GM23248 (cell line): ENCODE data around the gene EMC6. TPM values are rescaled to one million over a fixed set of nuclear protein-coding genes. Genes with fewer than 3 reads are reported as not detected.

Source experiments
- DNase-seq: peaks from one replicate; pipeline ENCODE4 v3.0.0-alpha.2; 2015
- H2AFZ ChIP-seq: fragments of 200-600 bp; sonication (generic); 2 replicates; pipeline ENCODE4 v1.6.1; 2016; ENCODE audit warnings: antibody characterized with exemption
- H3F3A ChIP-seq: fragments of 200-600 bp; sonication (generic); 2 replicates; pipeline ENCODE4 v1.6.1; 2016; ENCODE audit warnings: mild to moderate bottlenecking, antibody characterized with exemption, mixed run types; ENCODE audit not compliant: insufficient read depth
- H3K27ac ChIP-seq: fragments of 200-600 bp; sonication (generic); 2 replicates; pipeline ENCODE4 v1.5.1; 2016; ENCODE audit warnings: mild to moderate bottlenecking
- H3K27me3 ChIP-seq: fragments of 200-600 bp; sonication (generic); replicated peaks from 2 replicates; pipeline ENCODE4 v1.6.1; 2016; ENCODE audit warnings: mild to moderate bottlenecking; ENCODE audit not compliant: insufficient read depth
- H3K36me3 ChIP-seq: fragments of 200-600 bp; sonication (generic); 2 replicates; pipeline ENCODE4 v1.6.1; 2016; ENCODE audit warnings: low read depth, mild to moderate bottlenecking
- H3K4me1 ChIP-seq: fragments of 200-600 bp; sonication (generic); 2 replicates; pipeline ENCODE4 v1.6.1; 2016; ENCODE audit warnings: mild to moderate bottlenecking; ENCODE audit not compliant: insufficient read depth
- H3K4me2 ChIP-seq: fragments of 200-600 bp; sonication (generic); one replicate; pipeline ENCODE4 v1.6.1; 2016; ENCODE audit warnings: mild to moderate bottlenecking; ENCODE audit not compliant: unreplicated experiment
- H3K4me3 ChIP-seq: fragments of 200-600 bp; sonication (generic); 2 replicates; pipeline ENCODE4 v1.5.1; 2016; ENCODE audit warnings: mild to moderate bottlenecking
- H3K79me2 ChIP-seq: fragments of 200-600 bp; sonication (generic); 2 replicates; pipeline ENCODE4 v1.6.1; 2016; ENCODE audit warnings: mild to moderate bottlenecking; ENCODE audit not compliant: insufficient read depth
- H3K9ac ChIP-seq: fragments of 200-600 bp; sonication (generic); 2 replicates; pipeline ENCODE4 v1.6.1; 2016; ENCODE audit warnings: mild to moderate bottlenecking
- H3K9me2 ChIP-seq: fragments of 200-600 bp; sonication (generic); 2 replicates; pipeline ENCODE4 v1.6.1; 2016; ENCODE audit warnings: mixed run types, mild to moderate bottlenecking, moderate library complexity; ENCODE audit not compliant: insufficient read depth
- H3K9me3 ChIP-seq: fragments of 200-600 bp; sonication (generic); one replicate; pipeline ENCODE4 v1.6.1; 2017; ENCODE audit warnings: low read depth
- H4K20me1 ChIP-seq: fragments of 200-600 bp; sonication (generic); 2 replicates; pipeline ENCODE4 v1.6.0; 2016; ENCODE audit not compliant: insufficient read depth
- EZH2 ChIP-seq: fragments of 200-600 bp; sonication (generic); IDR thresholded peaks from 2 replicates; pipeline ENCODE4 v1.6.1; 2018; ENCODE audit warnings: antibody characterized with exemption, mild to moderate bottlenecking; ENCODE audit not compliant: insufficient read depth, poor library complexity, severe bottlenecking
- EZH2phosphoT487 ChIP-seq: fragments of 200-600 bp; sonication (generic); IDR thresholded peaks from 2 replicates; pipeline ENCODE4 v1.6.1; 2018; ENCODE audit warnings: antibody characterized with exemption, moderate library complexity, mild to moderate bottlenecking, low read depth; ENCODE audit not compliant: insufficient read depth
- WGBS, 2 experiments: methylation state at CpG; one replicate each; pipeline ENCODE4 v1.1.6; 2015 to 2017; ENCODE audit warnings: low lambda C conversion rate in 2 of 2, low coverage in 1 of 2; ENCODE audit errors: missing lambda C conversion rate in 2 of 2; 5-methylcytosine and 5-hydroxymethylcytosine counted together
- in situ Hi-C: fragments of 300-500 bp; cut with MboI; formaldehyde crosslinking; loops from 2 replicates; pipeline ENCODE4 v1.15.0; 2020
- polyA plus RNA-seq: library from polyadenylated mRNA; unstranded; fragments of >200 nt; fragmentation: Nextera tagmentation; extraction: Ambion mirVana; gene quantifications from 2 replicates; pipeline ENCODE4 v1.2.1, GENCODE V29; 2016
- total RNA-seq: library from RNA; depleted of rRNA; stranded (reverse); fragments of >200 nt; shearing (Covaris generic); gene quantifications from 2 replicates; pipeline ENCODE4 v1.2.3, GENCODE V29; 2014

Gene EMC6
- total and polyA plus RNA-seq, 2 experiments from 2014 or later = 28.6 to 114 TPM

GRCh38 chr17:3641717-3642486 lies 26.7 kb upstream of the EMC6 start:
- DNase-seq = no peak
- Histone ChIP-seq H3K4me3 (no peak overlapping the region), H3K9ac (no peak overlapping the region), H3K79me2 (no peaks in the 10 kb centered on the region), H3F3A (no peaks in the 10 kb centered on the region), H3K9me3 (no peaks in the 10 kb centered on the region), H3K27ac (no peak overlapping the region), H3K4me1 (peaks cover 5% of the 10 kb centered on the region; the same call in 1 of the 2 replicates), H3K9me2 (no peaks in the 10 kb centered on the region), H2AFZ (no peak overlapping the region), H3K27me3 (no peaks in the 10 kb centered on the region), H3K36me3 (no peaks in the 10 kb centered on the region), H4K20me1 (no peaks in the 10 kb centered on the region), H3K4me2 (no peak overlapping the region)
- in situ Hi-C loops = loop anchor here (25.0 kb wide), 1 partner anchor 605 kb away; no protein-coding TSS in a partner anchor
- TF ChIP-seq EZH2phosphoT487 = no peak
- no peak for TF ChIP-seq EZH2
- 86 to 88% methylated on average over 19 of the region's 19 CpGs for WGBS, 2 experiments

DNA sequence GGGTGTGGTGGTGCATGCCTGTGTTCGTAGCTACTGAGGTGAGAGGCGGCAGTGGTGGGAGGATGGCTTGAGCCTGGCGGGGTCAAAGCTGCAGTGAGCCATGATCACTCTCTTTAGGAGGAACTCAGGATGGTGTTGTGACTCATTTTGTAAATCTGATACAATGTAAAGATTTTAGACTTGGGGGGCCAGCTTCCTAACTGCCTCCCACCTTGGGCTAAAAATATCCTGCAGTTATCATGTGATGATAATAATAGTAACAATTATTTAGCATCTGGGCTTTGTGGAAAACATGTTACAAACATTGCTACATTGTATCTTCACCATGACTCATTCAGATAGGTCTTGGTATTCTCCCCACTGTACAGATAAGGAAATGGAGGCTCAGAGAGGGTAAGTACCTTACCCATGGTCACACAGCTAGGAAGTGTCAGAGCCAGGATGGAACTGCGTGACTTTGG lies 24.7 kb upstream of the EMC6 start:
- Histone ChIP-seq H2AFZ (no peak overlapping the region), H3K27ac (no peak overlapping the region), H3K79me2 (no peaks in the 10 kb centered on the region), H3K9ac (no peak overlapping the region), H3K4me1 (no peaks in the 10 kb centered on the region), H3K9me3 (no peaks in the 10 kb centered on the region), H3K4me3 (no peak overlapping the region), H4K20me1 (no peaks in the 10 kb centered on the region), H3K9me2 (no peaks in the 10 kb centered on the region), H3K27me3 (no peaks in the 10 kb centered on the region), H3K36me3 (no peaks in the 10 kb centered on the region), H3K4me2 (no peak overlapping the region), H3F3A (no peaks in the 10 kb centered on the region)
- in situ Hi-C loops = loop anchor here (25.0 kb wide), 1 partner anchor 607 kb away; no protein-coding TSS in a partner anchor
- WGBS, 2 experiments = 91 to 97% methylated on average over 4 of the region's 4 CpGs
- DNase-seq = no peak
- TF ChIP-seq EZH2phosphoT487 (no peak), EZH2 (no peak)

DNA sequence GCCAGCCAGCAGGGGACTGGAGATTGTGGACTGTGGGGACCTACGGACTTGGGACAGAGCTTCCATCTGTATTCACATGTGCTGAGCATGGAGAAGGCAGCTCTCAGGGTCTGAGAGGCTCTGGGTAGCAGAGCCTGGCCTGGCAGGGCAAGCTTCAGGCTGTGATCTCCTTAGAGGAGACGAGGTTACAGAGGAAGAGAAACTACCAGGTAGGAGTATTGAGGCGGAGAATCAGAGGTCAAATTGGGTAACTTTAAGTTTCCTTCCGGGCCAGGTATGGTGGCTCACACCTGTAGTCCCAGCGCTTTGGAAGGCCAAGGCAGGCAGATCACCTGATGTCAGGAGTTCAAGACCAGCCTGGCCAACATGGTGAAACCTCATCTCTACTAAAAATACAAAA lies 23.3 kb upstream of the EMC6 start:
- Histone ChIP-seq H3K9ac (no peak overlapping the region), H3K9me2 (no peaks in the 10 kb centered on the region), H3K79me2 (no peaks in the 10 kb centered on the region), H2AFZ (no peak overlapping the region), H3K36me3 (no peaks in the 10 kb centered on the region), H3K27ac (no peak overlapping the region), H4K20me1 (no peaks in the 10 kb centered on the region), H3K4me2 (no peak overlapping the region), H3F3A (no peaks in the 10 kb centered on the region), H3K4me1 (no peaks in the 10 kb centered on the region), H3K27me3 (no peaks in the 10 kb centered on the region), H3K4me3 (no peak overlapping the region), H3K9me3 (no peaks in the 10 kb centered on the region)
- TF ChIP-seq EZH2phosphoT487 = no peak
- no peak for TF ChIP-seq EZH2
- 82% methylated on average over 5 of the region's 5 CpGs for WGBS, 2 experiments
- in situ Hi-C loops = loop anchor here (25.0 kb wide), 1 partner anchor 608 kb away; no protein-coding TSS in a partner anchor
- DNase-seq = no peak

- TF ChIP-seq EZH2 = no peak
- TF ChIP-seq EZH2phosphoT487 = no peak
- no peak for DNase-seq
- Histone ChIP-seq H3F3A (no peaks in the 10 kb centered on the region), H3K27me3 (no peaks in the 10 kb centered on the region), H3K79me2 (no peaks in the 10 kb centered on the region), H3K4me3 (no peak overlapping the region), H3K27ac (no peak overlapping the region), H3K4me2 (no peak overlapping the region), H3K9me2 (no peaks in the 10 kb centered on the region), H3K9ac (no peak overlapping the region), H2AFZ (no peak overlapping the region), H3K36me3 (no peaks in the 10 kb centered on the region), H4K20me1 (no peaks in the 10 kb centered on the region), H3K4me1 (no peaks in the 10 kb centered on the region), H3K9me3 (no peaks in the 10 kb centered on the region)
- 86 to 88% methylated on average over 12 of the region's 12 CpGs for WGBS, 2 experiments
- in situ Hi-C loops = loop anchor here (25.0 kb wide), 1 partner anchor 610 kb away; no protein-coding TSS in a partner anchor
These were observed 21.4 kb upstream of the EMC6 start for GRCh38 chr17:3647251-3647650.
